Gastrocnemius medialis (tissue), 4 donors: Measurements from ENCODE around the gene BEAN1. TPM values are rescaled to one million over a fixed set of nuclear protein-coding genes. Genes with fewer than 3 reads are reported as not detected.

Experiments used
- ATAC-seq, 2 donors: fragments of 150-250 bp; one replicate each; pipeline ENCODE4 v1.9.1; 2016
- DNase-seq, 2 donors: peaks; one replicate each; pipeline ENCODE4 v3.0.0-alpha.2; 2019
- H3K27ac ChIP-seq, 4 donors: fragments of 200-600 bp; sonication (generic); 1 replicate in 1 of 4; 2 replicates in 3 of 4; pipeline ENCODE4 v1.5.1; 2016 to 2018; ENCODE audit warnings: mild to moderate bottlenecking in 2 of 4, moderate library complexity in 1 of 4
- H3K27me3 ChIP-seq, 3 donors: fragments of 200-600 bp; sonication (generic) in 2 of 3; 1 replicate in 1 of 3; 2 replicates in 2 of 3; pipeline versions ENCODE4 v1.5.1 to v1.6.0; 2016 to 2019; ENCODE audit warnings: mild to moderate bottlenecking in 1 of 3, moderate library complexity in 1 of 3
- H3K36me3 ChIP-seq, 2 donors: fragments of 200-600 bp; sonication (generic) in 1 of 2; one replicate each; pipeline ENCODE4 v1.5.1; 2017 to 2018
- H3K4me1 ChIP-seq, 2 donors: fragments of 200-600 bp; sonication (generic) in 1 of 2; one replicate each; pipeline ENCODE4 v1.5.1; 2016 to 2017; ENCODE audit warnings: mild to moderate bottlenecking in 2 of 2
- H3K4me3 ChIP-seq, 4 donors: fragments of 200-600 bp; sonication (generic) in 3 of 4; 1 replicate in 1 of 4; 2 replicates in 3 of 4; pipeline ENCODE4 v1.5.1; 2016 to 2019; ENCODE audit warnings: mild to moderate bottlenecking in 2 of 4
- H3K9me3 ChIP-seq, 3 donors: fragments of 200-600 bp; sonication (generic) in 2 of 3; 1 replicate in 1 of 3; 2 replicates in 2 of 3; pipeline ENCODE4 v1.5.1; 2016 to 2019
- CTCF ChIP-seq, 5 experiments: fragments of 450-650 bp in 3 of 5; fragments of 200-600 bp in 2 of 5; sonication (generic) in 2 of 5; IDR thresholded peaks in 4 of 5; conservative IDR thresholded peaks in 1 of 5; 1 replicate in 4 of 5; 2 replicates in 1 of 5; pipeline ENCODE4 v1.5.1; 2016 to 2019; ENCODE audit warnings: antibody characterized with exemption in 5 of 5, mild to moderate bottlenecking in 3 of 5, moderate library complexity in 3 of 5
- POLR2A ChIP-seq, 2 donors: fragments of 450-650 bp; IDR thresholded peaks; one replicate each; pipeline ENCODE4 v1.6.1; 2017; ENCODE audit warnings: antibody characterized with exemption in 2 of 2, mild to moderate bottlenecking in 2 of 2, moderate library complexity in 2 of 2
- in situ Hi-C, 4 donors: fragments of 200-750 bp; cut with MboI; loops; one replicate each; pipeline versions ENCODE4 v1.15.0 to v1.8.0; 2017; ENCODE audit warnings: low sequenced_read_pairs in 4 of 4
- intact Hi-C: fragments of 100-400 bp; cut with DNase I; formaldehyde crosslinking; loops from one replicate; pipeline ENCODE4 v1.15.1; 2023; ENCODE audit warnings: low total_unique reads
- total RNA-seq, 4 donors: library from RNA; depleted of rRNA; stranded (reverse); fragments of >200 nt; gene quantifications; one replicate each; pipeline versions ENCODE4 v1.1.0 to v1.2.3, GENCODE V29; 2016

Gene BEAN1
- total RNA-seq, 4 donors from 2014 or later = not detected

GRCh38 chr16:66405057-66405783 lies 21.9 kb upstream of the BEAN1 start:
- peaks cover 6 to 13% of the 10 kb centered on the region in 2 donors for H3K4me1 ChIP-seq
- H3K4me3 ChIP-seq = no peak overlapping the region
- no peaks in the 10 kb centered on the region for H3K27me3 ChIP-seq
- intact Hi-C loops = loop anchor here (5.0 kb wide), 1 partner anchor 467 kb away; no protein-coding TSS in a partner anchor
- in situ Hi-C loops = loop anchor here (5.0 to 25.0 kb wide), 5 partner anchors 72 to 460 kb away; partner anchors contain the start of gene CMTM3 (in 2 of the 4)
- no peaks in the 10 kb centered on the region for H3K9me3 ChIP-seq
- no peaks in the 10 kb centered on the region for H3K36me3 ChIP-seq
- ATAC-seq (no peak), DNase-seq (no peak)
- H3K27ac ChIP-seq = no peak overlapping the region
- TF ChIP-seq CTCF (IDR thresholded peaks at IDR 0.05 in 4 of 5, conservative IDR thresholded peaks at IDR 0.05 in 1 of 5) = no peak
- TF ChIP-seq POLR2A (IDR thresholded peaks at IDR 0.05) = no peak

- H3K27me3 ChIP-seq = no peaks in the 10 kb centered on the region
- peak; percentile 80 to 94 (median 89) for TF ChIP-seq CTCF (IDR thresholded peaks at IDR 0.05 in 4 of 5, conservative IDR thresholded peaks at IDR 0.05 in 1 of 5)
- TF ChIP-seq POLR2A (IDR thresholded peaks at IDR 0.05) = no peak
- no peaks in the 10 kb centered on the region for H3K9me3 ChIP-seq
- H3K36me3 ChIP-seq = no peaks in the 10 kb centered on the region
- in situ Hi-C loops (loop anchor here (5.0 to 25.0 kb wide), 5 partner anchors 71 to 458 kb away; partner anchors contain the start of gene CMTM3 (in 2 of the 4)), intact Hi-C loops (loop anchor here (1.0 to 5.0 kb wide), 3 partner anchors 77 to 466 kb away; partner anchors contain the start of gene CMTM3)
- peak overlapping the region in 1 of 4 donors; percentile 7 for H3K27ac ChIP-seq
- DNase-seq (peak; percentile 54 to 67), ATAC-seq (peak; percentile 86)
- peak overlapping the region; percentile 50 to 62 (median 53) for H3K4me3 ChIP-seq
- peaks cover 3 to 6% of the 10 kb centered on the region in 2 donors for H3K4me1 ChIP-seq
These were observed 20.4 kb upstream of the BEAN1 start for GRCh38 chr16:66406534-66407221.

GRCh38 chr16:66408163-66409048 lies 18.7 kb upstream of the BEAN1 start:
- no peak for DNase-seq
- H3K4me3 ChIP-seq = no peak overlapping the region
- intact Hi-C loops = loop anchor here (5.0 kb wide), 1 partner anchor 464 kb away; no protein-coding TSS in a partner anchor
- TF ChIP-seq POLR2A (IDR thresholded peaks at IDR 0.05) (no peak), CTCF (IDR thresholded peaks at IDR 0.05 in 4 of 5, conservative IDR thresholded peaks at IDR 0.05 in 1 of 5) (no peak)
- in situ Hi-C loops = loop anchor here (5.0 to 25.0 kb wide), 5 partner anchors 69 to 456 kb away; partner anchors contain the start of gene CMTM3 (in 2 of the 4)
- H3K9me3 ChIP-seq = no peaks in the 10 kb centered on the region
- peak in 1 of 2 donors; percentile 12 for ATAC-seq
- H3K4me1 ChIP-seq = peaks cover 3 to 6% of the 10 kb centered on the region in 2 donors
- H3K36me3 ChIP-seq = no peaks in the 10 kb centered on the region
- no peaks in the 10 kb centered on the region for H3K27me3 ChIP-seq
- H3K27ac ChIP-seq = no peak overlapping the region

- Histone ChIP-seq H3K9me3 (no peaks in the 10 kb centered on the region), H3K4me3 (no peak overlapping the region), H3K27ac (no peak overlapping the region), H3K4me1 (peaks cover 3 to 6% of the 10 kb centered on the region in 2 donors), H3K27me3 (no peaks in the 10 kb centered on the region), H3K36me3 (no peaks in the 10 kb centered on the region)
- ATAC-seq (no peak), DNase-seq (no peak)
- in situ Hi-C loops (loop anchor here (5.0 to 25.0 kb wide), 5 partner anchors 68 to 456 kb away; partner anchors contain the start of gene CMTM3 (in 2 of the 4)), intact Hi-C loops (loop anchor here (5.0 kb wide), 1 partner anchor 463 kb away; no protein-coding TSS in a partner anchor)
- TF ChIP-seq POLR2A (IDR thresholded peaks at IDR 0.05) (no peak), CTCF (IDR thresholded peaks at IDR 0.05 in 4 of 5, conservative IDR thresholded peaks at IDR 0.05 in 1 of 5) (no peak)
These were observed 17.9 kb upstream of the BEAN1 start for GRCh38 chr16:66409156-66409555.
